HepG2 (cell line): ENCODE results near the gene TYMP. TPM values are rescaled to one million over a fixed set of nuclear protein-coding genes. Genes with fewer than 3 reads are reported as not detected.

Experiments used
- CEBPG ChIP-seq: IDR thresholded peaks from 2 replicates; pipeline ENCODE4 v1.6.1; 2016
- GABPA ChIP-seq, 2 experiments: IDR thresholded peaks; 2 replicates each; pipeline ENCODE4 v1.6.1; 2011 to 2016; ENCODE audit warnings: low read depth in 2 of 2, low read length in 1 of 2, missing biosample characterization in 1 of 2, missing genetic modification characterization in 1 of 2
- HOXD1 ChIP-seq: sonication (generic); formaldehyde crosslinking; IDR thresholded peaks from 2 replicates; pipeline ENCODE4 v1.5.0; 2020; ENCODE audit warnings: missing genetic modification reagents
- MXI1 ChIP-seq: IDR thresholded peaks from 3 replicates; pipeline ENCODE4 v1.6.1; 2012; ENCODE audit warnings: low read depth, low read length, inconsistent platforms, borderline replicate concordance
- NCOA5 ChIP-seq: sonication (generic); formaldehyde crosslinking; IDR thresholded peaks from 2 replicates; pipeline ENCODE4 v1.4.0; 2020; ENCODE audit warnings: missing genetic modification reagents
- NFKB2 ChIP-seq: sonication (generic); formaldehyde crosslinking; IDR thresholded peaks from 2 replicates; pipeline ENCODE4 v1.4.0; 2020; ENCODE audit warnings: missing genetic modification reagents, borderline replicate concordance
- PHF20 ChIP-seq: sonication (generic); formaldehyde crosslinking; IDR thresholded peaks from 2 replicates; pipeline ENCODE4 v1.5.0; 2020; ENCODE audit warnings: mild to moderate bottlenecking, missing genetic modification reagents
- REL ChIP-seq: sonication (generic); formaldehyde crosslinking; conservative IDR thresholded peaks from 2 replicates; pipeline ENCODE4 v1.8.0; 2022; ENCODE audit warnings: mild to moderate bottlenecking, missing genetic modification reagents, moderate library complexity
- RXRA ChIP-seq: sonication (generic); formaldehyde crosslinking; IDR thresholded peaks from 2 replicates; pipeline ENCODE4 v1.5.1; 2020; ENCODE audit warnings: missing genetic modification reagents
- SALL1 ChIP-seq: sonication (generic); formaldehyde crosslinking; IDR thresholded peaks from 2 replicates; pipeline ENCODE4 v1.8.0; 2022; ENCODE audit warnings: mild to moderate bottlenecking, missing genetic modification reagents
- SALL2 ChIP-seq: sonication (generic); formaldehyde crosslinking; IDR thresholded peaks from 2 replicates; pipeline ENCODE4 v1.8.1; 2023; ENCODE audit warnings: mild to moderate bottlenecking, missing genetic modification reagents, inconsistent platforms
- SKI ChIP-seq: fragments of 450-650 bp; IDR thresholded peaks from one replicate; pipeline ENCODE4 v1.6.1; 2018; ENCODE audit warnings: mild to moderate bottlenecking; ENCODE audit not compliant: partially characterized antibody
- ZBTB3 ChIP-seq: sonication (generic); formaldehyde crosslinking; IDR thresholded peaks from 2 replicates; pipeline ENCODE4 v1.4.0; 2020; ENCODE audit warnings: low read depth, mild to moderate bottlenecking, moderate library complexity, missing genetic modification reagents, borderline replicate concordance
- ZBTB7B ChIP-seq: sonication (generic); formaldehyde crosslinking; IDR thresholded peaks from 2 replicates; pipeline ENCODE4 v1.4.0; 2020; ENCODE audit warnings: missing genetic modification reagents
- ZFP36L1 ChIP-seq: sonication (generic); formaldehyde crosslinking; IDR thresholded peaks from 2 replicates; pipeline ENCODE4 v1.8.0; 2022; ENCODE audit warnings: mild to moderate bottlenecking, missing genetic modification reagents, moderate library complexity
- ZNF441 ChIP-seq: sonication (generic); formaldehyde crosslinking; IDR thresholded peaks from 2 replicates; pipeline ENCODE4 v1.7.0; 2021; ENCODE audit warnings: missing genetic modification reagents, borderline replicate concordance
- ZNF547 ChIP-seq: sonication (generic); formaldehyde crosslinking; IDR thresholded peaks from 2 replicates; pipeline ENCODE4 v1.5.1; 2020; ENCODE audit warnings: mild to moderate bottlenecking, missing genetic modification reagents
- ZNF563 ChIP-seq: sonication (generic); formaldehyde crosslinking; IDR thresholded peaks from 2 replicates; pipeline ENCODE4 v1.8.0; 2022; ENCODE audit warnings: mild to moderate bottlenecking, moderate library complexity, missing genetic modification reagents
- ZNF720 ChIP-seq: sonication (generic); formaldehyde crosslinking; IDR thresholded peaks from 2 replicates; pipeline ENCODE4 v1.4.0; 2020; ENCODE audit warnings: missing genetic modification reagents
- ZNF816 ChIP-seq: sonication (generic); formaldehyde crosslinking; IDR thresholded peaks from 2 replicates; pipeline ENCODE4 v1.8.0; 2022; ENCODE audit warnings: missing genetic modification reagents, mild to moderate bottlenecking, borderline replicate concordance
- polyA plus RNA-seq, 8 experiments: library from polyadenylated mRNA; depleted of rRNA in 3 of 8; stranded (reverse) in 7 of 8; unstranded in 1 of 8; fragments of >200 nt; fragmentation: Illumina TruSeq in 4 of 8; extraction: Trizol in 4 of 8; gene quantifications; 2 replicates each; pipeline versions ENCODE4 v1.2.1 to v1.2.3, GENCODE V29; 2011 to 2016; ENCODE audit warnings: low read depth in 4 of 8, missing spikeins in 1 of 8, mixed read lengths in 1 of 8; ENCODE audit not compliant: insufficient read depth in 1 of 8
- total RNA-seq, 5 experiments: library from RNA; depleted of rRNA; stranded (reverse); fragments of >200 nt; fragmentation: Illumina TruSeq; extraction: Trizol; gene quantifications; 2 replicates each; pipeline ENCODE4 v1.2.3, GENCODE V29; 2016; ENCODE audit warnings: low read depth in 1 of 5
- TF ChIP-seq, protein P1 (sequence below): sonication (generic); formaldehyde crosslinking; IDR thresholded peaks from 2 replicates; pipeline ENCODE4 v1.4.0; 2020; ENCODE audit warnings: missing genetic modification reagents, borderline replicate concordance
- TF ChIP-seq, protein P2 (sequence below): sonication (generic); formaldehyde crosslinking; IDR thresholded peaks from 2 replicates; pipeline ENCODE4 v1.4.0; 2020; ENCODE audit warnings: mild to moderate bottlenecking, missing genetic modification reagents, borderline replicate concordance
- TF ChIP-seq, protein P3 (sequence below): sonication (generic); formaldehyde crosslinking; conservative IDR thresholded peaks from 2 replicates; pipeline ENCODE4 v1.4.0; 2020; ENCODE audit warnings: missing genetic modification reagents
- TF ChIP-seq, protein P4 (sequence below): sonication (generic); formaldehyde crosslinking; IDR thresholded peaks from 2 replicates; pipeline ENCODE4 v1.4.0; 2020; ENCODE audit warnings: missing genetic modification reagents

Gene TYMP
- total and polyA plus RNA-seq, 2 of the 13 experiments (the other 11 are each of a cell fraction or from before 2014, with no cell fraction given) = 3.9 to 4.3 TPM

- 0 out of 2 replicates have a peak, but pooled peaks have one; percentile 9 for TF ChIP-seq SALL2 (CRISPR knock-in tag)
- TF ChIP-seq HOXD1 (CRISPR knock-in tag) = no peak
- no peak for TF ChIP-seq ZBTB7B
- TF ChIP-seq ZFP36L1 = no peak
- 0 out of 2 replicates have a peak, but pooled peaks have one; percentile 83 for TF ChIP-seq NCOA5
- no peak for TF ChIP-seq MXI1
- no peak for TF ChIP-seq RXRA
- no peak for TF ChIP-seq SALL1 (CRISPR knock-in tag)
- no peak for TF ChIP-seq ZNF720 (CRISPR knock-in tag)
- no peak for TF ChIP-seq CEBPG (CRISPR knock-in tag)
- TF ChIP-seq, protein P1, sequence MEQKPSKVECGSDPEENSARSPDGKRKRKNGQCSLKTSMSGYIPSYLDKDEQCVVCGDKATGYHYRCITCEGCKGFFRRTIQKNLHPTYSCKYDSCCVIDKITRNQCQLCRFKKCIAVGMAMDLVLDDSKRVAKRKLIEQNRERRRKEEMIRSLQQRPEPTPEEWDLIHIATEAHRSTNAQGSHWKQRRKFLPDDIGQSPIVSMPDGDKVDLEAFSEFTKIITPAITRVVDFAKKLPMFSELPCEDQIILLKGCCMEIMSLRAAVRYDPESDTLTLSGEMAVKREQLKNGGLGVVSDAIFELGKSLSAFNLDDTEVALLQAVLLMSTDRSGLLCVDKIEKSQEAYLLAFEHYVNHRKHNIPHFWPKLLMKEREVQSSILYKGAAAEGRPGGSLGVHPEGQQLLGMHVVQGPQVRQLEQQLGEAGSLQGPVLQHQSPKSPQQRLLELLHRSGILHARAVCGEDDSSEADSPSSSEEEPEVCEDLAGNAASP (CRISPR knock-in tag) = no peak
- no peak for TF ChIP-seq PHF20 (CRISPR knock-in tag)
- TF ChIP-seq, protein P2, sequence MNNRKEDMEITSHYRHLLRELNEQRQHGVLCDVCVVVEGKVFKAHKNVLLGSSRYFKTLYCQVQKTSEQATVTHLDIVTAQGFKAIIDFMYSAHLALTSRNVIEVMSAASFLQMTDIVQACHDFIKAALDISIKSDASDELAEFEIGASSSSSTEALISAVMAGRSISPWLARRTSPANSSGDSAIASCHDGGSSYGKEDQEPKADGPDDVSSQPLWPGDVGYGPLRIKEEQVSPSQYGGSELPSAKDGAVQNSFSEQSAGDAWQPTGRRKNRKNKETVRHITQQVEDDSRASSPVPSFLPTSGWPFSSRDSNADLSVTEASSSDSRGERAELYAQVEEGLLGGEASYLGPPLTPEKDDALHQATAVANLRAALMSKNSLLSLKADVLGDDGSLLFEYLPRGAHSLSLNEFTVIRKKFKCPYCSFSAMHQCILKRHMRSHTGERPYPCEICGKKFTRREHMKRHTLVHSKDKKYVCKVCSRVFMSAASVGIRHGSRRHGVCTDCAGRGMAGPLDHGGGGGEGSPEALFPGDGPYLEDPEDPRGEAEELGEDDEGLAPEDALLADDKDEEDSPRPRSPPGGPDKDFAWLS (CRISPR knock-in tag) = no peak
- no peak for TF ChIP-seq ZNF563 (CRISPR knock-in tag)
- TF ChIP-seq REL (CRISPR knock-in tag) = 0 out of 2 replicates have a peak, but pooled peaks have one; percentile 24
- TF ChIP-seq ZNF441 (CRISPR knock-in tag) = no peak; the same call in 1 of the 2 replicates
- peak; percentile 36 for TF ChIP-seq SKI
- TF ChIP-seq GABPA (IDR thresholded peaks at IDR 0.05; ENCODE audit: low read depth, low read length) = no peak
- TF ChIP-seq GABPA (CRISPR knock-in tag; IDR thresholded peaks at IDR 0.05; ENCODE audit: low read depth) = no peak
- TF ChIP-seq ZNF547 = no peak
- 0 out of 2 replicates have a peak, but pooled peaks have one; percentile 44 for TF ChIP-seq NFKB2 (CRISPR knock-in tag)
- TF ChIP-seq, protein P3, sequence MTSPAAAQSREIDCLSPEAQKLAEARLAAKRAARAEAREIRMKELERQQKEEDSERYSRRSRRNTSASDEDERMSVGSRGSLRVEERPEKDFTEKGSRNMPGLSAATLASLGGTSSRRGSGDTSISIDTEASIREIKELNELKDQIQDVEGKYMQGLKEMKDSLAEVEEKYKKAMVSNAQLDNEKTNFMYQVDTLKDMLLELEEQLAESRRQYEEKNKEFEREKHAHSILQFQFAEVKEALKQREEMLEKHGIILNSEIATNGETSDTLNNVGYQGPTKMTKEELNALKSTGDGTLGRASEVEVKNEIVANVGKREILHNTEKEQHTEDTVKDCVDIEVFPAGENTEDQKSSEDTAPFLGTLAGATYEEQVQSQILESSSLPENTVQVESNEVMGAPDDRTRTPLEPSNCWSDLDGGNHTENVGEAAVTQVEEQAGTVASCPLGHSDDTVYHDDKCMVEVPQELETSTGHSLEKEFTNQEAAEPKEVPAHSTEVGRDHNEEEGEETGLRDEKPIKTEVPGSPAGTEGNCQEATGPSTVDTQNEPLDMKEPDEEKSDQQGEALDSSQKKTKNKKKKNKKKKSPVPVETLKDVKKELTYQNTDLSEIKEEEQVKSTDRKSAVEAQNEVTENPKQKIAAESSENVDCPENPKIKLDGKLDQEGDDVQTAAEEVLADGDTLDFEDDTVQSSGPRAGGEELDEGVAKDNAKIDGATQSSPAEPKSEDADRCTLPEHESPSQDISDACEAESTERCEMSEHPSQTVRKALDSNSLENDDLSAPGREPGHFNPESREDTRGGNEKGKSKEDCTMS (CRISPR knock-in tag) = no peak
- TF ChIP-seq, protein P4, sequence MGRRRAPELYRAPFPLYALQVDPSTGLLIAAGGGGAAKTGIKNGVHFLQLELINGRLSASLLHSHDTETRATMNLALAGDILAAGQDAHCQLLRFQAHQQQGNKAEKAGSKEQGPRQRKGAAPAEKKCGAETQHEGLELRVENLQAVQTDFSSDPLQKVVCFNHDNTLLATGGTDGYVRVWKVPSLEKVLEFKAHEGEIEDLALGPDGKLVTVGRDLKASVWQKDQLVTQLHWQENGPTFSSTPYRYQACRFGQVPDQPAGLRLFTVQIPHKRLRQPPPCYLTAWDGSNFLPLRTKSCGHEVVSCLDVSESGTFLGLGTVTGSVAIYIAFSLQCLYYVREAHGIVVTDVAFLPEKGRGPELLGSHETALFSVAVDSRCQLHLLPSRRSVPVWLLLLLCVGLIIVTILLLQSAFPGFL (CRISPR knock-in tag) = no peak
- no peak; the same call in 1 of the 2 replicates for TF ChIP-seq ZNF816 (CRISPR knock-in tag)
- no peak for TF ChIP-seq ZBTB3 (CRISPR knock-in tag)
These were observed 963 bp downstream of the TYMP start (continued) for GRCh38 chr22:50528682-50529415.
